B cell (primary cell): Measurements from ENCODE around the gene PPARG. TPM values are rescaled to one million over a fixed set of nuclear protein-coding genes. Genes with fewer than 3 reads are reported as not detected.
"Not testable (repeated sequence)": the region's sequence is repeated elsewhere in the genome, so short reads cannot be mapped to it uniquely, and the experiment has no call there.

Experiments
- ATAC-seq: fragments of 200-7000 bp; cut with Tn5 transposase; one replicate; pipeline ENCODE4 v1.10.0; 2021; ENCODE audit warnings: low read depth, mild to moderate bottlenecking, moderate number of reproducible peaks, moderate library complexity
- CTCF ChIA-PET: fragments of 350-600 bp; sonication (Branson Sonifier 250); formaldehyde crosslinking; loops from one replicate; lab custom pipeline; 2021; ENCODE audit warnings: antibody characterized with exemption, inconsistent platforms; lab: Charles Lee
- POLR2A ChIA-PET: fragments of 350-600 bp; sonication (Branson Sonifier 250); formaldehyde crosslinking; loops from one replicate; lab custom pipeline; 2021; ENCODE audit warnings: antibody characterized with exemption; lab: Charles Lee
- DNase-seq: peaks from one replicate; pipeline ENCODE4 v3.0.0; 2013
- H2AFZ ChIP-seq: 2 replicates; pipeline ENCODE4 v1.6.1; 2012; ENCODE audit warnings: mild to moderate bottlenecking, low read depth, low read length; ENCODE audit not compliant: insufficient read depth, poor library complexity, severe bottlenecking
- H3K27ac ChIP-seq, 2 donors: 1 replicate in 1 of 2; 2 replicates in 1 of 2; pipeline ENCODE4 v1.5.1; 2012 to 2013; ENCODE audit warnings: low read length in 2 of 2, mild to moderate bottlenecking in 2 of 2, moderate library complexity in 1 of 2
- H3K27me3 ChIP-seq, 4 experiments: fragments of 200-600 bp in 1 of 4; sonication (generic) in 1 of 4; replicated peaks in 1 of 4; 1 replicate in 2 of 4; 2 replicates in 2 of 4; pipeline versions ENCODE4 v1.6.1 to v1.7.0; 2013 to 2016; ENCODE audit warnings: low read length in 3 of 4, mild to moderate bottlenecking in 2 of 4, mixed read lengths in 1 of 4, moderate library complexity in 1 of 4; ENCODE audit not compliant: insufficient read depth in 4 of 4, control insufficient read depth in 3 of 4; ENCODE audit errors: control extremely low read depth in 1 of 4
- H3K36me3 ChIP-seq, 2 experiments: replicated peaks in 1 of 2; 1 replicate in 1 of 2; 2 replicates in 1 of 2; pipeline versions ENCODE4 v1.6.1 to v1.7.1; 2013; ENCODE audit warnings: low read length in 1 of 2; ENCODE audit not compliant: insufficient read depth in 2 of 2, control insufficient read depth in 1 of 2; ENCODE audit errors: control extremely low read depth in 1 of 2, extremely low read depth in 1 of 2
- H3K4me1 ChIP-seq, 2 donors: fragments of 200-600 bp in 1 of 2; sonication (generic) in 1 of 2; 1 replicate in 1 of 2; 2 replicates in 1 of 2; pipeline versions ENCODE4 v1.5.1 to v1.6.1; 2013 to 2017; ENCODE audit warnings: low read length in 2 of 2; ENCODE audit not compliant: control insufficient read depth in 2 of 2, insufficient read depth in 2 of 2
- H3K4me2 ChIP-seq: replicated peaks from 2 replicates; pipeline ENCODE3; 2012; ENCODE audit warnings: mild to moderate bottlenecking, low read depth, low read length; ENCODE audit not compliant: poor library complexity, severe bottlenecking
- H3K4me3 ChIP-seq, 5 experiments: fragments of 200-600 bp in 1 of 5; sonication (generic) in 1 of 5; 1 replicate in 3 of 5; 2 replicates in 2 of 5; pipeline versions ENCODE4 v1.5.1 to v1.7.0; 2011 to 2016; ENCODE audit warnings: low read length in 4 of 5, mild to moderate bottlenecking in 4 of 5, low read depth in 2 of 5, control low read depth in 1 of 5, moderate library complexity in 1 of 5; ENCODE audit not compliant: insufficient read depth in 1 of 5; ENCODE audit errors: control extremely low read depth in 1 of 5, extremely low read depth in 1 of 5
- H3K79me2 ChIP-seq: fragments of 200-600 bp; sonication (generic); one replicate; pipeline ENCODE4 v1.6.0; 2016; ENCODE audit warnings: low read length; ENCODE audit not compliant: control insufficient read depth, insufficient read depth
- H3K9ac ChIP-seq: fragments of 200-600 bp; sonication (generic); 2 replicates; pipeline ENCODE4 v1.6.1; 2017; ENCODE audit warnings: mild to moderate bottlenecking, low read length, moderate library complexity
- H3K9me3 ChIP-seq, 3 donors: one replicate each; pipeline versions ENCODE4 v1.6.1 to v1.7.1; 2013; ENCODE audit warnings: low read length in 2 of 3; ENCODE audit not compliant: control insufficient read depth in 2 of 3, insufficient read depth in 1 of 3; ENCODE audit errors: control extremely low read depth in 1 of 3
- H4K20me1 ChIP-seq: 2 replicates; pipeline ENCODE4 v1.6.0; 2012; ENCODE audit warnings: mild to moderate bottlenecking, low read length; ENCODE audit not compliant: insufficient read depth, control insufficient read depth, poor library complexity, severe bottlenecking
- H3K27ac Mint-ChIP-seq: one replicate; pipeline ENCODE4 v1.8.0; 2021; ENCODE audit warnings: mixed read lengths
- H3K27me3 Mint-ChIP-seq: one replicate; pipeline ENCODE4 v1.8.0; 2021; ENCODE audit warnings: mixed read lengths
- H3K4me1 Mint-ChIP-seq: one replicate; pipeline ENCODE4 v1.8.0; 2021; ENCODE audit warnings: mixed read lengths
- H3K4me3 Mint-ChIP-seq: one replicate; pipeline ENCODE4 v1.8.0; 2021; ENCODE audit warnings: mixed read lengths
- H3K9me3 Mint-ChIP-seq: one replicate; pipeline ENCODE4 v1.8.0; 2022; ENCODE audit warnings: mixed read lengths; ENCODE audit not compliant: insufficient read depth
- EZH2 ChIP-seq: IDR thresholded peaks from 2 replicates; pipeline ENCODE4 v1.6.1; 2012; ENCODE audit warnings: borderline replicate concordance, low read depth, mild to moderate bottlenecking, moderate library complexity, low read length; ENCODE audit not compliant: insufficient read depth, poor library complexity, severe bottlenecking
- WGBS: methylation state at CpG from one replicate; pipeline ENCODE4 v1.1.5; 2013; ENCODE audit warnings: missing lambda C conversion rate; ENCODE audit not compliant: insufficient coverage; 5-methylcytosine and 5-hydroxymethylcytosine counted together
- intact Hi-C: fragments of 100-400 bp; cut with micrococcal nuclease; formaldehyde crosslinking; loops from one replicate; pipeline ENCODE4 v1.10.0; 2022
- polyA plus RNA-seq: library from polyadenylated mRNA; depleted of rRNA; stranded (reverse); fragments of >200 nt; gene quantifications from 2 replicates; pipeline ENCODE4 v1.2.3, GENCODE V29; 2012
- total RNA-seq, 2 donors: library from RNA; stranded (reverse); fragments of 120-200 nt in 1 of 2; gene quantifications; 1 replicate in 1 of 2; 2 replicates in 1 of 2; pipeline versions ENCODE4 v1.2.3 to v1.2.4, GENCODE V29; 2013 to 2022
- TF ChIP-seq, protein P1 (sequence below): fragments of 200-600 bp; IDR thresholded peaks from one replicate; pipeline ENCODE4 v1.8.0; 2022; ENCODE audit warnings: antibody characterized with exemption, mild to moderate bottlenecking

Gene PPARG
- total and polyA plus RNA-seq, 2 donors (not counting 1 experiment from before 2014, with no cell fraction given) = 0.12 to 0.44 TPM

DNA sequence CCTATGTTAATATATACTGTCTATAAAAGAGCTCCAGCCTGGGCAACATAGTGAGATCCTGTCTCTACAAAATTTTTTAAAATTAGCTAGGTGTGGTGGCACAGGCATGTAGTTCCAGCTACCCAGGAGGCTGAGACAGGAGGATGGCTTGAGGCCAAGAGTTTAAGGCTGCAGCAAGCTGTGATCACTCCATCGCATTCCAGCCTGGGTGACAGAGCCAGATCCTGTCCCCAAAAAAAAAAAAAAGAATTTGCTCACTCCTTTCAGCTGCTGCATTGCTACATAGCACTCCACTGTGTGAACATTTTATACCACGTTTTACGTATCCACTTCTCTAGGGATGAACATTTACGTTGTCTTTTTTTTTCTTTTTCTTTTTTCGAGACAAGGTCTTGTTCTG lies 189.5 kb downstream of the PPARG start:
- no peaks in the 10 kb centered on the region for H3K27me3 Mint-ChIP-seq
- no peak overlapping the region for H3K27ac Mint-ChIP-seq
- ChIA-PET POLR2A (no interaction called here), CTCF (interaction anchor here (0.5 to 10.5 kb wide), 6 partner anchors 37 to 1797 kb away, joined by 3 to 200 read pairs (median 4); no protein-coding TSS in a partner anchor)
- H3K4me3 ChIP-seq = no peak overlapping the region
- DNase-seq = no peak
- ATAC-seq = no peak
- H4K20me1 ChIP-seq = no peaks in the 10 kb centered on the region
- H2AFZ ChIP-seq = no peak overlapping the region
- H3K9ac ChIP-seq = no peak overlapping the region
- TF ChIP-seq, protein P1, sequence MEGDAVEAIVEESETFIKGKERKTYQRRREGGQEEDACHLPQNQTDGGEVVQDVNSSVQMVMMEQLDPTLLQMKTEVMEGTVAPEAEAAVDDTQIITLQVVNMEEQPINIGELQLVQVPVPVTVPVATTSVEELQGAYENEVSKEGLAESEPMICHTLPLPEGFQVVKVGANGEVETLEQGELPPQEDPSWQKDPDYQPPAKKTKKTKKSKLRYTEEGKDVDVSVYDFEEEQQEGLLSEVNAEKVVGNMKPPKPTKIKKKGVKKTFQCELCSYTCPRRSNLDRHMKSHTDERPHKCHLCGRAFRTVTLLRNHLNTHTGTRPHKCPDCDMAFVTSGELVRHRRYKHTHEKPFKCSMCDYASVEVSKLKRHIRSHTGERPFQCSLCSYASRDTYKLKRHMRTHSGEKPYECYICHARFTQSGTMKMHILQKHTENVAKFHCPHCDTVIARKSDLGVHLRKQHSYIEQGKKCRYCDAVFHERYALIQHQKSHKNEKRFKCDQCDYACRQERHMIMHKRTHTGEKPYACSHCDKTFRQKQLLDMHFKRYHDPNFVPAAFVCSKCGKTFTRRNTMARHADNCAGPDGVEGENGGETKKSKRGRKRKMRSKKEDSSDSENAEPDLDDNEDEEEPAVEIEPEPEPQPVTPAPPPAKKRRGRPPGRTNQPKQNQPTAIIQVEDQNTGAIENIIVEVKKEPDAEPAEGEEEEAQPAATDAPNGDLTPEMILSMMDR = no peak
- TF ChIP-seq EZH2 = no peak
- no peaks in the 10 kb centered on the region for H3K9me3 ChIP-seq
- H3K4me1 ChIP-seq = peaks cover under 1 to 12% of the 10 kb centered on the region in 2 donors
- H3K4me2 ChIP-seq = no peak overlapping the region
- peaks cover 6% of the 10 kb centered on the region for H3K4me1 Mint-ChIP-seq
- H3K4me3 Mint-ChIP-seq = no peak overlapping the region
- H3K79me2 ChIP-seq = no peaks in the 10 kb centered on the region
- no peaks in the 10 kb centered on the region for H3K36me3 ChIP-seq
- H3K27me3 ChIP-seq = no peaks in the 10 kb centered on the region
- H3K27ac ChIP-seq = no peak overlapping the region
- intact Hi-C loops = no loop called here
- WGBS = 95% methylated on average over 5 of the region's 5 CpGs
- H3K9me3 Mint-ChIP-seq = no peaks in the 10 kb centered on the region

DNA sequence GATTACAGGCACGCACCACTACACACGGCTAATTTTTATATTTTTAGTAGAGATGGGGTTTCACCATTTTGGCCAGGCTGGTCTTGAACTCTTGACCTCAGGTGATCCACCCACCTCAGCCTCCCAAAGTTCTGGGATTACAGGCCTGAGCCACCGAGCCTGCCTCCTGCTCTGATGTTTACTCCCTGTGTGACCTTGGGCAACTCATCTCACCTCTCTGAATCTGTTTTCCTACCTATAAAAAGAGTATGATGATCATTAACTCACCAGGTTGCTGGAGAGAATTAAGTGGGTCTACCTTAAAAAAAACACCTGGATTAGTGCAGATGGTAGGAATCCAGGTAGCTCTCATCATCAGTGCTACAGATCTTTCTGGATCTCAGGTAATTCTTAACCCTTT lies 190.3 kb downstream of the PPARG start:
- H3K4me1 Mint-ChIP-seq = peaks cover 15% of the 10 kb centered on the region
- H3K4me2 ChIP-seq, H3K4me3 ChIP-seq, H3K27me3 Mint-ChIP-seq, H3K27ac ChIP-seq, H3K36me3 ChIP-seq, intact Hi-C loops, H2AFZ ChIP-seq, H3K27me3 ChIP-seq, H3K27ac Mint-ChIP-seq, H3K9me3 ChIP-seq, H4K20me1 ChIP-seq, DNase-seq, H3K79me2 ChIP-seq, ATAC-seq, H3K9ac ChIP-seq, H3K9me3 Mint-ChIP-seq, POLR2A ChIA-PET, H3K4me3 Mint-ChIP-seq: not testable (repeated sequence)
- WGBS = no CpG with 5 or more reads among the region's 3 CpGs
- CTCF ChIA-PET = interaction anchor here (0.8 to 10.5 kb wide), 17 partner anchors 9 to 835 kb away, joined by 3 to 200 read pairs (median 3); partner anchors contain the start of genes MKRN2OS and VGLL4
- peaks cover 6 to 17% of the 10 kb centered on the region in 2 donors for H3K4me1 ChIP-seq
